T-helper 2 cell treated with Interferon-gamma antibody and Interleukin-4, amounts not matched to agents 100 ng/mL and 5 ng/mL, for 36 hours (primary cell): ENCODE measurements around the gene RIPOR2. TPM values are rescaled to one million over a fixed set of nuclear protein-coding genes. Genes with fewer than 3 reads are reported as not detected.
"Not testable (repeated sequence)": the region's sequence is repeated elsewhere in the genome, so short reads cannot be mapped to it uniquely, and the experiment has no call there.

Source experiments
- intact Hi-C: fragments of 100-400 bp; cut with micrococcal nuclease; formaldehyde crosslinking; loops from one replicate; pipeline ENCODE4 v1.15.1; 2023
- total RNA-seq: library from RNA; stranded (reverse); gene quantifications from 2 replicates; pipeline ENCODE4 v1.2.3, GENCODE V29; 2022

Gene RIPOR2
- total RNA-seq, 1 donor from 2014 or later = 182 TPM

DNA sequence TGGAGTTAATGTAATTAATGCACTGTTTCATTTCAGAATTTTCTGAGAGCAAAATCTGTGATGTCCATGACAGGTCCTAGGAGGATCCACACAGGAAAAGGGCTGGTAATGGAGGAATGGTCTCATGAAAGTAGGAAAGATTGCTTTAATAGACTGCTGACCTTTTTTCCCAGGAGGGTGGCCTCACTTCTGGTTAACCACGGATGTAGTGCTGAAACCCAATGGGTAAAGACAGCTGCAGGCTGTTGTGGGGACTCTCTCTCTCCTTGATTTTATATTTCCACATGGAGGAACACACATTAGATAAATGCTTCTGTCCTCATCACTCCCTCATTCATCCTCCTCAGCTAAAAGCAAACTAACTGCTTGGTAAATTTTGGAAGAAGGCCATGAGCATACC lies 23.6 kb upstream of the RIPOR2 start:
- intact Hi-C loops = no loop called here

DNA sequence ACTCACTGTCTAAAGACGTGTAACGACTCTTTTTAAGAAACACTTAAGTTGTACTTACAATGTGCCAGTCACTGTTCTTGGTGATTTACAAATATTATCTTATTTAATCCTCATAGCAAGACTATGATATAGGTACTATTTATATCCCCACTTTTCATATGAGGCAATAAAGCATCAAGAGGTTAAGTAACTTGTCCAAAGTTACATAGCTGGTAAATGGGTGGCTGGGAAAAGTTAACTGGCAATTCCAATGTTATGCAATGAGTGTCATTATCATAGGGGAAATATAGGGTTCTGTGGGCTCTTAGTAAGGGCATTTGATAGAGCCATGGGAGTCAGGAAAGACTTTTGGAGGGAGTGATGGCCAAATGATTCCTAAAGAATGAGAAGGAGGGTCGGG lies 21.4 kb upstream of the RIPOR2 start:
- intact Hi-C loops = no loop called here

DNA sequence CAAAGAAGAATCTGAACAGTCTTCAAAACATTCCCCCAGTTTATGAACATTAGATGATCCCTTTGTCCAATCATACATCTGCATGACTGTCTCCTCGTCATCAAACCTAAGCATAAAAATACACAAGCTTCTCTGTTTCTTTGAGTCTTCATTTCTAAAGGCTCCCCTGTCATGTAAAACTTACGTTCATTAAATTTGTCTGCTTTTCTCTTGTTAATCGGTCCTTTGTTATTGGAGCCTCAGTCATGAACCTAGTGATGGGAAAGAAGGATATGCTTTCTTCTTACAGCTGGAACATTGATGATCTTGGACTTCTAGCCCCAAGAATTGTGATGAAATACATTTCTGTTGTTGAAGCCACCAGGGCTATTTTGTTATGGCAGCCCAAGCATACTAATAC lies 18.0 kb upstream of the RIPOR2 start:
- intact Hi-C loops = loop anchor here (5.0 kb wide), 1 partner anchor 39 kb away; no protein-coding TSS in a partner anchor

DNA sequence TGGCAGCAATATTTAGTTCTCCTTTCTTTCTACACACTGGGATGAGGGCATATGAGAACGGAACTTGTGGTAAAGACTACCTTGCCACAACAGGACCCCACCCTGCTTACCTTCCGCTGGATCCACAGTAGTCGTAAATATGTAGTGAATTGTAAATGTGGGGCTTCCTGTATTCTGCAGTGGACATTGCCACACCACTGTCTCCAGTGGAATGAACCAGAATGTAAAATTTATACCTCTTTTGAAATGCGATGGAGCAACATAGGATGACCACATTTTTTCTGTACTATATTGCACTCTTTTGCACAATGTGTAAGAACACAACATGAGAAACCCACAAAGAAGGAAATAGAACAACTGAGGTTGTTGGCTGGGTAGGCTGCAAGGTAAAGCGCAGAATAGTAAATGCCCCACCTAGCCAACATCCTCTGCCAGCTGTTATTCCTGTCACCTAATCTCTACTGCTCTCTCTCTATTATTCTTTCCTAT lies 16.1 kb upstream of the RIPOR2 start:
- intact Hi-C loops = loop anchor here (5.0 kb wide), 1 partner anchor 40 kb away; no protein-coding TSS in a partner anchor

DNA sequence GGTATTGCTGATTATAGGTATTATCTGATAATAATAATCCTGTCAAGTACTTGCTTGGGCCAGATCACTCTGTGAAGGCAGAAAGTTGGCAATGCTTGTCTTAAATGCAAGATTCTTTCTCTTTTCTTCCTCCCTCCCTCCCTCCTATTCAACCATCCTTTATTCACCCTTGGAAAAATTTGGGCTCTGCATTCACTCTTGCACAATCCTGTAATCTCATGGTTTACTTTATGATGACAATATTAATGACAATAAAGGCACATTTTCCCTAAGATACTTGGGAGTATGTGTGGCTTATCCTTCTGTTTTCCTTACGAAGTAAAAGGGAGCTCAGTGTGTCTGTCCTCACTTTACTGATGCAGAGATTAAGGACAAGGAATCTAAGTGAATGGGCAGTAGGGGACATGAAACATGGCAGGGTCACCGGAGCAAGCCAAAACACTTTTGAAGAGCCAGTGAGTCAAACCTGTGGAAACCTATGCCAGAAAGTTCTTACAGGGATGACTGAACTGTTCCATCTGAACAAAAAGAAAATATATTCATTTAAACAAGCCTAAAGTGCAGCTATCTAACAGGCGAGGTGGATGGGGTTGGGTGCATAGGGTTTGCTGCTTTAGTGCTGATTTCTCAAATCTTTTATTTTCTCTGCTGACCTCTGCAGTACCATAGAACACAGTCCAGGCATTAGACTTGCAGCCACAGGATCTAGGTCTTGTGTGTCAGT lies 14.6 kb upstream of the RIPOR2 start:
- intact Hi-C loops = loop anchor here (5.0 kb wide), 1 partner anchor 42 kb away; no protein-coding TSS in a partner anchor

DNA sequence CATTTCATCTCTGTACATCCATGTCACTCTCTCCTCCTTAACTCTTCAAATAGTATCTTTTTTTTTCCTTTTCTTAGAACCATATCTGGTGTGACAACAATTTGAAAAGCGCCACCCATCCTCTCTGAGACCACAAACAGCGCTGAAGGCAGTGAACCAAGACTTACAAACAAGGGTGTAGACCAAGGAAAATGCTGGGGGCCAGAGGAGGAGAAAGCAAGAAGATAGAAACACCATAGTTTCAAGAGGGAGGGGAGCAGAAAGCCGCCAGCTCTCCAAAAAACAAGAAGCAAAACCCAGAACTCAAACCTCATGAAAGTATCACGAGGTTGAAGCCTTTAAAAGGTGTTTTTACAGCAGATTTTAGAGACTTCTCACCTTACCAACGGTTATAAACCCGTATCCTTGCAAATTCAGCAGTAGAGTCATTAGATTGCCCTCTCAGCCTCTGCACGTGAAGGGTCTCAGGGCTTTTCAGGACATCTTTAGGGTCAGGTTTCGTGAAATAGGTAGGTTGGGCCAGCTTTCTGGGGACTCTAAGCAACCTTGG lies 13.3 kb upstream of the RIPOR2 start:
- intact Hi-C loops = loop anchor here (1.0 kb wide), 2 partner anchors 13 to 25 kb away; no protein-coding TSS in a partner anchor

DNA sequence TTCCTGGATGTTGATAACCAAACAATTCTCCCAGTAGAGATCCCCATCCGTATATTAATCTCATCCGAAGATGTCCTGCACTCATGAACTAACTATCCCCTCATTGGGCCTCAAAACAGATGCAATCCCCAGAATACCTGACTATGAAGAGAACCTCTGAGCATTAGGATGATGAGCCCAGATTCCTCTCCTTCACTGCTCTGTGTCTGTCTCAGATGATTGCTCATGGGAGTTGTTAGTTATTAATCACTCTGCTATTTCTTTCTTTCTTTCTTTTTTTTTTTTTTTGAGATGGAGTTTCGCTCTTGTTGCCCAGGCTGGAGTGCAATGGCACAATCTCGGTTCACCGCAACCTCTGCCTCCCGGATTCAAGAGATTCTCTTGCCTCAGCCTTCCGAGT lies 12.5 kb upstream of the RIPOR2 start:
- intact Hi-C loops = not testable (repeated sequence)

DNA sequence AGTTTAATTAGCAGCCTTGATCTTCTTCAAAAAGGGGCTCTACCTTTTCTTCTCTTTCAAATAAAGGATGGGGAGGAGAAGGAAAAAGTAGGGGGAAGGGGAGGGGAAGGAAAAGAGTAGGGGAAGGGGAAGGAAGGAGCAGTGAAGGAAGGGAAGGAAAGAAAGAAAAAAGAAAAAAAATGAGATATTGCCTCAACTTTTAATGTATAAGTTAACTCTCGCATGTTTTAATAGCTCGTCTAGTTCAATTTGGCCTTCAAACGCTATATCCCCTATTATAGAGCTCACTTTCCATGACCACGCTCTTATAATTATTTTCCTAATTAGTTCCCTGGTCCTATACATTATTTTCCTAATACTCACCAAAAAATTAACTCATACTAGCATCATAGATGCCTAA lies 11.9 kb upstream of the RIPOR2 start:
- intact Hi-C loops = no loop called here

DNA sequence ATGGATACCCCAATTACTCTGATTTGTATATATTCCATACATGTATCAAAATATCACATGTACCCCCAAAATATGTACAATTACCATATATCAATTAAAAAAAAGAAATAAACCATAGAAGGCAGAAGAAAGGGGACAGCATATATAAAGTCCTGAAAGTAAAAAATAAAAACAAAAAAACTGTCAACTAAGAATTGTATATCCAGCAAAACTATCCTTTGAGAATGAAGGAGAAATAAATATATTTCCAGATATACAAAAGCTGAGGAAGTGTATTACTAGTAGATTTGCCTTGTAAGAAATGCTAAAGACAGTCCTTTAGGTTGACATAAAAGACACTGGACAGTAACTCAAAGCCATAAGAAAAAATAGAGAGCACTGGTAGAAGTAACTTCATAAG lies 9.3 kb upstream of the RIPOR2 start:
- intact Hi-C loops = no loop called here

DNA sequence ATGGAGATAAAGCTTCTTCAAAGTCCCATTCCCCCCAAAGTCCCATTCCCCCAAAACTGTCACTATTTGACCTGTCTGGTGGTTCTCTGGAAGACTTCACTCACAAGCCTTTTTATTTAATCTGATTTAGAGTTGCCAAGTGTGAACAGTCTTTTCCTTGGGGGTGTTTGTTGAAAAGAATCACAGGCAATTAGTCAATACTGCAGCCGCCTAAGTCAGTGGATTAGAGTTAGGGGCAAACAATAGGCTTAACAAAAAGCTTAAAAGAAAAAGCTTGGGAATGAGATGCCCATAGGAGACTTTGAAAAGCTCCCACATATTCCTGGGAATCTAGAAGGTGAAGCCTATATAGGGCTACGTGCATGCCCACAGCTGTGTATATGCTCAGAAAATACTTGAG lies 8.0 kb upstream of the RIPOR2 start:
- intact Hi-C loops = no loop called here

DNA sequence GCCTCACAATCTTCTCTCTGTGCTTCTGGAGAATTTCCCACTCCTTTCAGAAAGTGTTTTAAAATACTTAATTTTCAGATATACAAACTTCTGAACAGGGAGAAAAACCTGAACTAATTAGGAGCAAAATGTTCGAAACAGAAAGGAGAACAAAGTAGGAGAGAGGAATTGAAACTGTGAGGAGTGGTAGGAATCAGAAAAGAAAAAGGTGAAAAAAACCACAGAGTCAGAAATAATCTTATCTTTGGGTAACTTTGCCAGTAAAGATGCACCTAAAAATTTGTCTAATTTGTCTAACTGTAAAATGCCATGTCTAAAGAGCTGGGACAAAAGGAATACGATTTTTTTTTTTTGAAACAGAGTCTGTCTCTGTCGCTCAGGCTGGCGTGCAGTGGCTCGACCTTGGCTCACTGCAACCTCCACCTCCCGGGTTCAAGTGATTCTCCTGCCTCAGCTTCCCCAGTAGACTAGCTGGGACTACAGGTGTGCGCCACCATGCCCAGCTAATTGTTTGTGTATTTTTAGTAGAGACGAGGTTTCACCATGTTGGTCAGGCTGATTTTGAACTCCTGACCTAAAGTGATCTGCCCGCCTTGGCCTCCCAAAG lies 4.7 kb upstream of the RIPOR2 start:
- intact Hi-C loops = no loop called here

DNA sequence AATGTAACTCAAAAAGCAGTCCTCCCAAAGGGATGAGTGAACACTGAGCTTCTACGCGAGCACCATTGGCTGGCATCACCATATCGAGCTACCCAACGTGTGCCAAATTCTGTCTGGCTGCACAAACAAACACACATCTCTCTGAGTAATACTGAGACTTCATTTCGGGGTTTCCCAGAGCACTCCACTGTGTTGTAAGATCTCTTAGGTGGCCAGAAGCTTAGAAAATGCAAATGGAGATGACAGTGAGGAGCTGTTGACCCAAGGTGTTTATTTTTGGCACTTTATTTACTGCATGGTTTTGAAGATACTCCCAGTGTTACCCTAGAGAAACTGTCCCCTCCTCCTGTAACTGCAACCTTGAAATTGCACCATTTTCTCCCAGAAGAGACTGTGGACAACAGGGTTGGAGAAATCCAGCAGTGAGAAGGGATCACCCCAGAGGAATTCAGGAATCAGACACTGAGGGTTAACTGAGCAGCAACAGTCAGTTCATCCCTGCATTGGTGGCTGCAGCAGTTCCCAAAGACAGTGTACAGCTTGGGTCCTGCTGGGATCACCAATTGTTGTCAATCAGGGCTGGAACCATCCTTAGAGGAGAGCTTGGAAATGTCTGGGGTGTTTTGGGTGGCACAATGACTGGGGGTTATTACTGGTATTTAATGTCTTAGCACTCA lies 1.0 kb upstream of the RIPOR2 start:
- intact Hi-C loops = loop anchor here (1.0 to 5.0 kb wide), 4 partner anchors 13 to 201 kb away; no protein-coding TSS in a partner anchor

DNA sequence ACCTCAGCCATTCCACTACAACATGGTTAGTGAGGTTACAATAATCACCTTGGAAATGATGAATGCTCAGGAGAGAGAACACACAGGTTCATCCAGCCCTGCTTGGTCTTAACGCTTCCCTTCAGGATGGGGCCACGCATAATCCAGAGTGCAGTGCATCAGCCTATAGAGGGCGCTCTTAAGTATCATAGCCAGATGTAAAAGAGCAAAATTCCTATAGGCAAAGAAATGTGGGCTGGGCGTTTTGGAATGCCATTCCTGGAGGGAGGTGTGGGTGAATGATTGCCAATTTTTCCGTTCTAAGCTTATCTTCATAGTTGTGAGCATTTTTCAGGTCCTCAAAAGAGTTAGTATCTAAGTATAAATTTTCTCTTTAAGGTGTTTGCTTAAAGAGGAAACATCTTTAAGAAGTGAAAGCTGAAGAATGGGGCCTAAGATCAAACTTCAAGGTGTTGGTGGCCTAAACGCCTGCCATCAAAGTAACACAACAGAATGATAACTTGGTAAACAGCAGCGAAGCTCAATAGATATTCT lies 1.8 kb downstream of the RIPOR2 start:
- intact Hi-C loops = loop anchor here (1.0 to 5.0 kb wide), 7 partner anchors 10 to 213 kb away; no protein-coding TSS in a partner anchor

DNA sequence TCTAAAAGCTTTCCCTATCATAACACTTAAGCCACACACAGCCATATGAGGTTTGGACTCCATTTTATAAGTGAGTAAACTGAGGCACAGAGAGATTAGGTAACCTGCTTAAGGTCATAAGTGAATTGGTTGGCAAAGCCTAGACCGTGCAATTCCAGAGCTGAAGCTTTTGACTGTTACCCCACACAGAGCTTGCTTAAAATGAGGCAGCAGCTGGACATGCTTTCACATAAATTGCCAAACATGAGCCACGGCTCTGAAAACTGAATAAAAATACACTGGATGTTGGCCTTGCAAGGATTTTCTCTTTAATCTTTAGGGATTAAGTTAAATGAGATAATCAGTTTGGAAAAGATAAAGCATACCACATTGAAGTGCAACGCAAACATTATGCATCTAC lies 2.5 kb downstream of the RIPOR2 start:
- intact Hi-C loops = loop anchor here (1.0 to 5.0 kb wide), 3 partner anchors 9 to 156 kb away; no protein-coding TSS in a partner anchor

DNA sequence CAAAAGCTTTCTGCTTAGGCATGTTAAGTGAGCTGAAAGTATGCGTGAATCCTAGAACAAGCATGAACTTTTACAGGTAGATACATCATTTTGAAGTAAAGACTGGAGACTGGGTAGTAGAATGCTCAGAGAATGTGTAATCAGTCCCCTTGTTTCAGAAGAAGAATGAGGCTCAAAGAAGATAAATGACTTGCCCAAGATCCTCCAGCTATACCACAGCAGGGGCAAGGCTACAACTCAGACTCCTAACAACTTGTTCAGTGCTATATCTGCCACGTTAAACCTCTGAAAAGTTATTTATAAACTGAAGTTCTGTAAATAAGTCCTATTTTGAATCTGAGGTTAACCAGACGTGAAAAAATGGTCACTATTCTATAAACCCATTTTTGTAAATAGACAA lies 2.9 kb downstream of the RIPOR2 start:
- intact Hi-C loops = loop anchor here (1.0 to 5.0 kb wide), 4 partner anchors 9 to 156 kb away; no protein-coding TSS in a partner anchor

DNA sequence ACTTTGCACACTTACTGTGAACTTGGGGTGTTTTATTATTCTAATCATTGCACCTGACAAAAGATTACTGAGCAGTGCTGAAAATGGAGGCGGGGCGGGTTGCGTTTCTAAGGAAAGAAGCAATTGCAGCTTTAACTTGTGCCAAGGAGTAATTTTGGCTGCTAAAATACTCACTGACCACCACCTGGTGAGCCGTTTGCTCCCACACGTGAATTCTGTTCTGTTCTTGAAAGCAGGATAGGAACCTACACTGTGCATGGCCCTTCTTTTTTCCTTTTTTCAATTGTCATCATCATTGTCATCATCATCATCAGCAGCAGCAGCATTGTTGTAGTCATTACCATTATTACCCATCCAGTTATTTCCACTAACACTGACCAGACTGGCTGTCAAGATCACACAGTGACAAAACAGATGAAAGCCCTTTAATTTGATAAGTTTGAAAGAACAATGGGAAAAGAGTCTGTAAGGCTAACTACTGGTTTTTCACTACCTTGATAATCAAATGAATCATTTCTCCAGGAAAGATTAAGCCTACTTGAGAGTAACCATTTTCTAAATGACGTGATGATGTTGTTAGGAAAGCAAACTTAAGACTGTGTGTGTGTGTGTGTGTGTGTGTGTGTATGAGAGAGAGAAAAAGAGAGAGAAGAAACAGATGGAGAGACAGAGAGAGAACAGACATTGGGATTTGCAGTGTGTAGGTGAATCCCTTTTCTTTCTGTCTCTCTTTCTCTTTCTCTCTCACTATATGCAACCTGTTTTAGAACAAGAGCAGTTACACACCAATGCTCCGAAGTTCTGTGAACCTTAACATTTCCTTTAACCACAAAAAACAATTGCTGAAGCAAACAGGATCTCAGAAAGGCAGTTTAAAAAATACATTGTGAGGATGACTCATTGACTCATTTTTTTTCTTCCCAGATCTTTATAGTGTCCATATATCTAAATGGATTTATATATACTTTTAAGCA lies 3.8 kb downstream of the RIPOR2 start:
- intact Hi-C loops = loop anchor here (1.0 to 5.0 kb wide), 3 partner anchors 42 to 155 kb away; no protein-coding TSS in a partner anchor

DNA sequence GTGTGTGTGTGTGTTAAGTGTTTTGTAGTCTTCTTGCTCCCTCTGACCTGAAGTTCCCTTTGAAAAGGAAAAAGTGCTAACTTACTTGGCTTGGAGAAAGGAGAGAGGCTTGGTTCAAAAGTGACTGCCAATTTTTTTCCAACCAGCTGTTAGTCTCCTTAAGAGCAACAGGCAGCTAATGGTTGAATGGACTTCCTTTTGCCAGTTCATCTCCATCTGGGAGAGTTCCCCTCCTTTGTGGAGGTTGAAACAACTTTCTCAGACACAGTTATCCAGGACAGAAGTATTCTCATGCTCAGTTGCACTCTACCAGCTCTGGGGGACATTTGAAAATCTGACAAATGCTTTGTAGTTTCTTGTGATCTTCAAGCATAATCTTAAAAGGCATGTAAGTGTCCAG lies 4.5 kb downstream of the RIPOR2 start:
- intact Hi-C loops = loop anchor here (5.0 kb wide), 2 partner anchors 76 to 154 kb away; no protein-coding TSS in a partner anchor

DNA sequence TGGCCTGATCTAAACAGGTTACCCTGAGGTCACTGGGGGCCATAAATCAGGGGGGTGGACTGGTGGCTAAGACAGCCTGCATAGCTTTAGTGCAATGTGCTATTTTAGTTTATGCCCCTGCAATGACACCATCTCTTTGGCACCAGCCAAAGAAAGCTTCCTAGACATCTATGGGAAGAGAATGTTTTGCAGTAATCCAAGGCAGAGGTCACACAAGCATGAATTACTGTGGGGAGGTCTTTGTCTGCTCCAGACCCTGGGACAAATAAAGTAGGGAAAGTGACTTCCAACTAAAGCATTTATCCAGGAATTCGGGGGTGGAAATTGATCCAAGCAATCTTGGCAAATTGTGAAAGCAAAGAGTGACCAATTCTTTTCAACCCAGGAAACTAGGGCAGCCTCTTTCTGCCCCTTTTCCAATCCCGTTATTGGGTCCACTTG lies 5.3 kb downstream of the RIPOR2 start:
- intact Hi-C loops = loop anchor here (5.0 kb wide), 2 partner anchors 77 to 153 kb away; no protein-coding TSS in a partner anchor

DNA sequence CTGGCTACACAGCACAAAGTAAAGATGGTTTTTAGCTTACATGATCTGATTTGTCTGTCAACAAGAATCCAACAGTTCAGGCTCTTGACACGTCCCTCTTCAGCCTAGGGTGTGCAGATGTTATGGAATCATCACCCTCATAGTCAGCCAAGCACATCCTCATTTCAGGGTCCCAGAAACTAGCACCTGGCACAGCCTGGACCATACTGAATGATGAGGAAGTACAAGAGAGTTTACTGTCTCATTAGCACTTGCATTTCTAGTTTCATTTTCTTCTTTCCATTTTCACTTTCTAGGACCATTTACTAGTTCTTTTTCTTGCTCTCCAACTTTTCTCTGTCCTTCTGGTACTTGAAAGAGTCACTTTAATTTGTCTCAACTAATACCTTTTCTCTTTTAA lies 6.5 kb downstream of the RIPOR2 start:
- intact Hi-C loops = no loop called here
